Measurements from ENCODE around the gene SETD5. TPM values are rescaled to one million over a fixed set of nuclear protein-coding genes. Genes with fewer than 3 reads are reported as not detected.

SETD5 gene
- total and polyA plus RNA-seq, 2 of the 8 experiments (the other 6 are each of a cell fraction or from before 2014, with no cell fraction given): 108 to 234 TPM

- no peak for TF ChIP-seq RBBP5 (IDR thresholded peaks at IDR 0.05; ENCODE audit: borderline replicate concordance, low read depth, low read length)
- no peak for TF ChIP-seq SAP30 (IDR thresholded peaks at IDR 0.05; ENCODE audit: insufficient read depth, insufficient replicate concordance, low read length)
- TF ChIP-seq GTF2F1 (IDR thresholded peaks at IDR 0.05; ENCODE audit: borderline replicate concordance, low read depth, low read length): no peak
- no peak for TF ChIP-seq FOSL1 (IDR thresholded peaks at IDR 0.05; ENCODE audit: insufficient read depth, low read depth, low read length)
- TF ChIP-seq NANOG (IDR thresholded peaks at IDR 0.05; ENCODE audit: insufficient read depth, low read depth, low read length, poor library complexity, severe bottlenecking): no peak
These were observed 76.2 kb downstream of the SETD5 start (continued) for GRCh38 chr3:9473496-9474065.

Data from H1 (cell line).